ENCODE results near the gene GM2A.

DNA sequence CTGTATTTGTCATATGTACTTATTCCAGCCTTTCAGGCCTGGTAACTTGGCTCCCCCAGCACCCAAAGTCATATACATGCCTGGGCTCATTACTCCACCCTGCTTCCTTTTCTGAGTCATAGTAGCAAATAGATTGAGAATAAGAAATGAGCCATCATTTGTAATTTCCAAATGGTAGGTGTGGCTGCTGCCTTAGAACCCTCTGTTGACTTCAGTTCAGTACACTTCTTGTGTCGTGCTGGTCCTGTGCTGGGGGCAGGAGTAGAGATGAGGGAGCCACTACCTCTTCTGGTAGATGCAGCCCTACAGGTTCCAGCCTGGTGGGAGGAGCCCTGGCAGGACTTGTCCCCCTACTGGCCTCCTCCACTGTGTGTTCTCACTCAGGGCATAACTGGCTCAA is 11.1 kb downstream of the GM2A start:
- TF ChIP-seq, protein P1, sequence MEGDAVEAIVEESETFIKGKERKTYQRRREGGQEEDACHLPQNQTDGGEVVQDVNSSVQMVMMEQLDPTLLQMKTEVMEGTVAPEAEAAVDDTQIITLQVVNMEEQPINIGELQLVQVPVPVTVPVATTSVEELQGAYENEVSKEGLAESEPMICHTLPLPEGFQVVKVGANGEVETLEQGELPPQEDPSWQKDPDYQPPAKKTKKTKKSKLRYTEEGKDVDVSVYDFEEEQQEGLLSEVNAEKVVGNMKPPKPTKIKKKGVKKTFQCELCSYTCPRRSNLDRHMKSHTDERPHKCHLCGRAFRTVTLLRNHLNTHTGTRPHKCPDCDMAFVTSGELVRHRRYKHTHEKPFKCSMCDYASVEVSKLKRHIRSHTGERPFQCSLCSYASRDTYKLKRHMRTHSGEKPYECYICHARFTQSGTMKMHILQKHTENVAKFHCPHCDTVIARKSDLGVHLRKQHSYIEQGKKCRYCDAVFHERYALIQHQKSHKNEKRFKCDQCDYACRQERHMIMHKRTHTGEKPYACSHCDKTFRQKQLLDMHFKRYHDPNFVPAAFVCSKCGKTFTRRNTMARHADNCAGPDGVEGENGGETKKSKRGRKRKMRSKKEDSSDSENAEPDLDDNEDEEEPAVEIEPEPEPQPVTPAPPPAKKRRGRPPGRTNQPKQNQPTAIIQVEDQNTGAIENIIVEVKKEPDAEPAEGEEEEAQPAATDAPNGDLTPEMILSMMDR (IDR thresholded peaks at IDR 0.05), result no peak
- no peak for TF ChIP-seq POLR2AphosphoS5 (IDR thresholded peaks at IDR 0.05)
- TF ChIP-seq POLR2A (IDR thresholded peaks at IDR 0.05), result no peak

Measured in breast epithelium (tissue), 3 donors.